ENCODE results near the gene OR2A2.

GRCh38 chr7:144118341-144118740 is 9.0 kb downstream of the OR2A2 start:
- TF ChIP-seq, protein P1, sequence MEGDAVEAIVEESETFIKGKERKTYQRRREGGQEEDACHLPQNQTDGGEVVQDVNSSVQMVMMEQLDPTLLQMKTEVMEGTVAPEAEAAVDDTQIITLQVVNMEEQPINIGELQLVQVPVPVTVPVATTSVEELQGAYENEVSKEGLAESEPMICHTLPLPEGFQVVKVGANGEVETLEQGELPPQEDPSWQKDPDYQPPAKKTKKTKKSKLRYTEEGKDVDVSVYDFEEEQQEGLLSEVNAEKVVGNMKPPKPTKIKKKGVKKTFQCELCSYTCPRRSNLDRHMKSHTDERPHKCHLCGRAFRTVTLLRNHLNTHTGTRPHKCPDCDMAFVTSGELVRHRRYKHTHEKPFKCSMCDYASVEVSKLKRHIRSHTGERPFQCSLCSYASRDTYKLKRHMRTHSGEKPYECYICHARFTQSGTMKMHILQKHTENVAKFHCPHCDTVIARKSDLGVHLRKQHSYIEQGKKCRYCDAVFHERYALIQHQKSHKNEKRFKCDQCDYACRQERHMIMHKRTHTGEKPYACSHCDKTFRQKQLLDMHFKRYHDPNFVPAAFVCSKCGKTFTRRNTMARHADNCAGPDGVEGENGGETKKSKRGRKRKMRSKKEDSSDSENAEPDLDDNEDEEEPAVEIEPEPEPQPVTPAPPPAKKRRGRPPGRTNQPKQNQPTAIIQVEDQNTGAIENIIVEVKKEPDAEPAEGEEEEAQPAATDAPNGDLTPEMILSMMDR (IDR thresholded peaks at IDR 0.05; ENCODE audit: extremely low read depth in 1 of 2, insufficient read depth in 1 of 2, low read depth in 1 of 2, low read length in 2 of 2) = no peak
- TF ChIP-seq EZH2 (IDR thresholded peaks at IDR 0.05; ENCODE audit: borderline replicate concordance, low read depth, low read length, severe bottlenecking) (no peak), POLR2A (IDR thresholded peaks at IDR 0.05; ENCODE audit: low read depth, low read length) (no peak), POLR2AphosphoS5 (IDR thresholded peaks at IDR 0.05; ENCODE audit: insufficient read depth, low read depth, low read length) (no peak), JUN (IDR thresholded peaks at IDR 0.05; ENCODE audit: borderline replicate concordance, insufficient read depth, insufficient read length, low read depth) (no peak), FOS (IDR thresholded peaks at IDR 0.05; ENCODE audit: borderline replicate concordance, insufficient read depth, low read length) (no peak), MAX (IDR thresholded peaks at IDR 0.05; ENCODE audit: insufficient read depth, insufficient read length) (no peak), GATA2 (IDR thresholded peaks at IDR 0.05; ENCODE audit: insufficient read depth, insufficient read length, low read depth, low read length) (no peak)

Measured in endothelial cell of umbilical vein (primary cell).